Measurements from ENCODE around the gene DPM2. TPM values are rescaled to one million over a fixed set of nuclear protein-coding genes. Genes with fewer than 3 reads are reported as not detected.

The DPM2 gene
- total RNA-seq, 4 donors from 2014 or later: 12.5 to 18.5 (median 15.7) TPM

- TF ChIP-seq CTCF (IDR thresholded peaks at IDR 0.05): no peak
- no peak for TF ChIP-seq POLR2A (IDR thresholded peaks at IDR 0.05)
- peaks cover 0 to 49% (median 0%) of the 10 kb centered on the region in 4 donors for H3K27me3 ChIP-seq
- intact Hi-C loops (cut with DNase I): loop anchor here (10.0 kb wide), 1 partner anchor 335 kb away; no protein-coding TSS in a partner anchor
Measured at GRCh38 chr9:127929625-127929979, 8.1 kb downstream of the DPM2 start.

GRCh38 chr9:127928676-127929624 is 8.7 kb downstream of the DPM2 start:
- H3K36me3 ChIP-seq: no peaks in the 10 kb centered on the region
- H3K4me3 ChIP-seq: no peak overlapping the region
- TF ChIP-seq POLR2A (IDR thresholded peaks at IDR 0.05): no peak
- TF ChIP-seq CTCF (IDR thresholded peaks at IDR 0.05): no peak
- 48 to 70% methylated on average over 5 to 7 of the region's 11 CpGs for WGBS, 2 donors
- H3K4me1 ChIP-seq: peaks cover 30 to 53% (median 36%) of the 10 kb centered on the region in 3 donors
- no peak overlapping the region for H3K27ac ChIP-seq
- H3K27me3 ChIP-seq: peaks cover 0 to 49% (median 0%) of the 10 kb centered on the region in 4 donors
- no peak for DNase-seq
- intact Hi-C loops (cut with DNase I): loop anchor here (10.0 kb wide), 1 partner anchor 334 kb away; no protein-coding TSS in a partner anchor
- no peaks in the 10 kb centered on the region for H3K9me3 ChIP-seq

More at GRCh38 chr9:127929625-127929979, 8.1 kb downstream of the DPM2 start:
- Histone ChIP-seq H3K36me3 (peaks cover 0 to 5% (median 0%) of the 10 kb centered on the region in 3 donors), H3K9me3 (no peaks in the 10 kb centered on the region), H3K27ac (no peak overlapping the region), H3K4me1 (peaks cover 30 to 53% (median 36%) of the 10 kb centered on the region in 3 donors), H3K4me3 (no peak overlapping the region)
- 88% methylated on average over 1 of the region's 10 CpGs; no CpG with 5 or more reads in 1 of the 2 donors for WGBS, 2 donors
- no peak for DNase-seq

- no peak for DNase-seq
- intact Hi-C loops (cut with DNase I): loop anchor here (10.0 kb wide), 1 partner anchor 333 kb away; no protein-coding TSS in a partner anchor
- Histone ChIP-seq H3K4me3 (peak overlapping the region; percentile 32 to 63 (median 52)), H3K36me3 (no peaks in the 10 kb centered on the region), H3K4me1 (peaks cover 30 to 53% (median 36%) of the 10 kb centered on the region in 3 donors), H3K9me3 (no peaks in the 10 kb centered on the region), H3K27me3 (peaks cover 0 to 49% (median 0%) of the 10 kb centered on the region in 4 donors), H3K27ac (peak overlapping the region in 1 of 4 donors; percentile 12)
- WGBS, 2 donors: 20% methylated on average over 1 of the region's 24 CpGs; no CpG with 5 or more reads in 1 of the 2 donors
- TF ChIP-seq POLR2A (IDR thresholded peaks at IDR 0.05) (no peak), CTCF (IDR thresholded peaks at IDR 0.05) (no peak)
Measured at GRCh38 chr9:127927988-127928675, 9.5 kb downstream of the DPM2 start.

- no peaks in the 10 kb centered on the region for H3K9me3 ChIP-seq
- H3K4me3 ChIP-seq: peak overlapping the region; percentile 32 to 63 (median 52)
- intact Hi-C loops (cut with DNase I): loop anchor here (10.0 kb wide), 1 partner anchor 333 kb away; no protein-coding TSS in a partner anchor
Measured at GRCh38 chr9:127927201-127927987, 10.3 kb downstream of the DPM2 start.

More at GRCh38 chr9:127927201-127927987, 10.3 kb downstream of the DPM2 start:
- no peak for DNase-seq
- TF ChIP-seq POLR2A (IDR thresholded peaks at IDR 0.05): no peak
- TF ChIP-seq CTCF (IDR thresholded peaks at IDR 0.05): no peak
- peaks cover 0 to 49% (median 0%) of the 10 kb centered on the region in 4 donors for H3K27me3 ChIP-seq
- H3K27ac ChIP-seq: peak overlapping the region; percentile 12 to 59 (median 30)
- 4 to 7% methylated on average over 11 to 18 of the region's 56 CpGs for WGBS, 2 donors
- H3K4me1 ChIP-seq: peaks cover 30 to 53% (median 36%) of the 10 kb centered on the region in 3 donors
- no peaks in the 10 kb centered on the region for H3K36me3 ChIP-seq
